TTC549 (cell line): ENCODE results near the gene HOXB5.
A peak's percentile ranks its signal among the peaks of the same experiment; 100 is the strongest.

Experiments used
- FAIRE-seq: peaks from 2 replicates; lab custom pipeline; 2012; peaks lifted over from hg19 to GRCh38; lab: Jason Lieb, UNC

Gene HOXB5

DNA sequence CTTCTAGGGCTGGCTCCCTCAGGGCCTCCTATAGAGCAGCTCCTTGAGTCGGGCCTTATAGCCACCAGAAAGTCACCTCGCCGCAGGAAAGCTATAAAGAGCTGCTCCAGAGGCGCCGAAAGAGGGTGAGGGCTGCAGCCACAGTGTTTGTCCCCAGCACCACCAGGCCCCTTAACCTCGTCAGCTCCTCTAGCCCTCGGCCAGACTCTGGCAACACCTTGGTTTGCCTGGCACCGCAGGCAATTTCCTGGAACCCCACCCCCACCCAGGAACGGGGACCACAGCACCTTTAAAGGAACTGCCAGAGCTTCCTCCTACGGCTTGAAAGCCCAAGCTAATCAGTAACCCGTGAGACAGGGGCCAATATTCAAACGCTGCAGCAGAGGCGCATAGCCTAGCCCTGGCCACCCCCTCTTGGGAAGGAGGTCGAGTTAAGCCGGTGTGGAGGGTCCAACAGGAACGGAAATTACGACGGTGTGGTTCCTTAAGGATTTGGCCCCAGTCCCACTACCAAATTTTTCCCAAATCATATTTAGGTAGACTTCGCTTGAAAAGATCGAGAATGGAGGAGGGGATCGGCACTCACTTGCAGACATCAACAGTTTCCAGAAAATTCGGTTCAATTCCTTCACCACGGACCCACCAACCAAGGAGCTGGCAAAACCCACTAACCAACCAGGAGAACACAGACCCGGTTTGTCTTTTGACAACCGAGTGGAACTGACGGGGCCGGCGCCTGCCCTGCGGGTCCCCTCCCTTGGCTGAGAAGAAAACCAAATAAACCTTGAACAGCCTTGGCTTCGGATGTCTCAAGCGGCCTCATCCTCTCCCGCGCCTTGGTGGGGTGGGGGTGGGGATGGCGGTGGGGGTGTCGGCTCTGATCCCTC lies 8.2 kb upstream of the HOXB5 start:
- FAIRE-seq, result no peak

DNA sequence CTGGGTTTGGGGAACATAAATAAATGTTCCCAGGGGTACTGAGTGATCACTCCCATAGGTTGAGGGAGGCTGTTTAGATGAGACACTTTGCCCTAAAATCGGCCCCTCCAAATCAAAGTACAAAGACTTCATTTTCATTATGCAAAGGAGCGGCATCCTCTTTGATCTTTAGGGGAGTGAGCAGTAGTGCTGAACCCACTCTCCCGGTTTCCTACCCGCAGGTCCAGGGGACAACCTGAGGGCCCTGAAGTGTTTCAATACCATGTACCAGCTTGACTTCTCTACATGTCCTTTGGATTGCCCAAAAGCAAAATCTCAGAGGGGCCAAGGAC lies 7.6 kb upstream of the HOXB5 start:
- FAIRE-seq, result no peak

DNA sequence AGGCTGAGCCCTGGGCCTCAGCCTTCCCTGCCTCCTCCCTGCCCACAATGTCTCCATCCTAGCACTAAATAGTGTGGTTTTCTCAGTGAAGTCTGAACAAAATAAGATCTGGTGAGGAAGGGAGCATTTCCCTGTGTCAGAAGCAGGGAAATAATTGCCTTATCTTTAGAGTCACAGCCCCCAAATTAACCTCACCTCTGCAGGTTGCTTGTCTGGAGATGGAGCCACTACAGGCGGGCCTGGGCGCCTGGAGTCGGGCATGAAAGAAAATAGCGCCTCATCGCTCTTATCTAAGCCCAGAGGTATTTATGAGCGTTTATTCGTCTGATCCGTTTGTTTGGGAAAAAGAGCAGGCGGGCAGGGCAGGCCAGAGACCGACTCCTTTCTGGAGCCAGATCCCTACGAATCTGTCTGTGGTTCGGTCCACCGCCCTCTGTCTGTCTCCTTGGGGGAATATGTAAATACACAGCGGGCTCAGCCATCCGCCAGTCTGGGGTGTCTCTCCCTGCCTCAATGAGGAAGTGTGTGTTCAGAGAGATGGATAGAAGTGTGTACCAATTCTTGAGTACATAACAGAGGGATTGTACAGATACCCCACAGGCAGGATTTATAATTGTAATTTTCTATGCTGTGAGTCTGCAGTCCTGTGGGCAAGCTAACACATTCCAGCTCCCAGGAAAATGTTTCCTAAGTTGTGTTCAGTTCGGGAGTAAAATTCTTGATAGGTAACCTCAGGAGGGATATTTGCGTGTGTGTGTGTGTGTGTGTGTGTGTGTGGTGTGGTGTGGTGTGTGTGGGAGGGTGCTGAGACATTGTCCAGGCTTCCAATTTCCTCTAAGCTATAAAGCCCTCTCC lies 6.9 kb upstream of the HOXB5 start:
- peak; percentile 5 for FAIRE-seq

DNA sequence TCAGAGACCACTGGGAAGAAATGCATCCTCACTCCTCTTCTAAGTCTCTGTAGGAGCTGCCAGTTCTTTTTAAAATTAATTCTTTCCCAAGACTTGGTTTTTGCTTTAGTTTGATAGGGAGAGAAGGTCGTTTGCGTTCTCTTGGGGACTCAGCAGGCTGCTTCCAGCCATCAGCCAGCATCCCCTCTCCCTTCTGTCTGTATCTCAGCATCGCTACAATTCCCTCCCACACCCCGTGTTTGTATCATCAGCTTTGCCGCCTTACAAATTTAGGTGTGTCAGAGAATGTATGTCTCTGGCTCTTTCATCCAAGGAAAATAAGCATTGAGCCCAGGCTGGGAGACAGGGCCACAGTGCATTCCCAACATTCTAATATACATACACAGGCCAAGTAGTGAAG lies 5.8 kb upstream of the HOXB5 start:
- no peak for FAIRE-seq

DNA sequence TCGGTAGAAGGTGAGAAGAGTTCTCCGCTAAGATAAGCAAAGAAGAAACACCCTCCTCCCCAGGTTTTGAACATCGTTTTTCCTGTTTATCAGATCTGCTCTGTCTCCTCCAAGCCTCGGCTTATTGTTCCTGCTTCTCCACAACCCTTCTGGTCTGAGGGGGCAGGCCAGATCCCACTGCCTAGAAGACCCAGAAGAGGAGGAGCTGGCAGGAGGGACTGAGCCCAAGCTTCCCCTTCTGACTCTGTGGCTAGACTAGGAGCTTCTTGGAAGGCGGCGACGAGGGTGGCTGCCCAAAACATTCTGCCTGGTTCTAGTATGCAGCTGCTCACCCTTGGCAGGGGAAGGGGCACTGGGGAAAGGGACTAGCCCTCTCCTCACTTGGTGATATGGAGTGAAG lies 5.2 kb upstream of the HOXB5 start:
- FAIRE-seq, result no peak

DNA sequence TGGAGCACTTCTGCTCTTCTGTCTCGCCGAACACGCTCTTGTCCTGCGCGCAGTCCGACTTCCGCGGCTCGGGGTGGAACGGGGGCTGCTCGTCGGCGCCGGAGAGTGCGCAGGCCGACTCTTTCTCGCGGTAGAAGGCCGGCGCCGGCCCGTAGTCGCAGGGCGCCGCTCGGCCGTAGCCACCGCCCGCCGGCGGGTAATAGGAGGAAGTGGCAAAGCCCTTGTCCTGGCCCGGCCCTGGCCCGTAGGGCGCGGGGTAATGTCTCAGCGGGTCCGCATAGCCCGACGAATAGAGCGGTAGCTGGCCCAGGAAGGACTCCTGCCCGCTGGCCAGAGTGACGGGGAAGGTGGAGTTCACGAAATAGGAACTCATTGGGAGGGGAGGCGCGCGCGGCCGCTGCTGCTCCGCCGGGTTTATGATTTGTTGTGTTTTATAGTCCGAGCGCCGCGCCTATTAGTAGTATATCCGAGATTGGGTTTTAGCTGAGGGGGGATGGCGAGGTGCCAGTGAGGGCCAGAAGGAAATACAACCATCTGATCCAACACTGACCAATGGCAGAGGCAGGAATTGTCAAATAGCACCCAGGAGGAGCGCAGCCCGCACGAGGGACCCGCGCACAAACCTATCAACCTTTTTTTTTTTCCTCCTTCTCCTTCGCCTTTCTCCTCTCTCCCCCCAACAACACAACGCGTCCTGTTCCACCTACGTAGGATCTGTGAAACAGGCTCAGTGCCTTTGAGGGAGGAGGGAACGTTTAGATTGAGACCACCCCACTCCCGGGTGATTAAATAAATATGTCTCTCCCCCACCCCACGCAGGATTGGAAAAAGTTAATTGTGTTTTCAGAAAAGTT lies 4.4 kb upstream of the HOXB5 start:
- no peak for FAIRE-seq

DNA sequence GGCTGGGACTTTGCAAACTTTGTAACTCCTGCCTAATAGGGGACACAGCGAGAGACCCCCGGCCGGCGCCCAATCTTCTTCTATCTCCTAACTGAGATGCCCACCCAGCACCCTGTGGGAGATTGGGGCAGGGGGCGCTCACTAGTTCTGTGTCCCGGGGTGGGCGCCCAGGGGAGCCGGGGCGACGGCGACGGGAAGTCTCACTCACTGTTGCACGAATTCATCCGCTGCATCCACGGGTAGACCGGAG lies 3.9 kb upstream of the HOXB5 start:
- FAIRE-seq, result no peak

DNA sequence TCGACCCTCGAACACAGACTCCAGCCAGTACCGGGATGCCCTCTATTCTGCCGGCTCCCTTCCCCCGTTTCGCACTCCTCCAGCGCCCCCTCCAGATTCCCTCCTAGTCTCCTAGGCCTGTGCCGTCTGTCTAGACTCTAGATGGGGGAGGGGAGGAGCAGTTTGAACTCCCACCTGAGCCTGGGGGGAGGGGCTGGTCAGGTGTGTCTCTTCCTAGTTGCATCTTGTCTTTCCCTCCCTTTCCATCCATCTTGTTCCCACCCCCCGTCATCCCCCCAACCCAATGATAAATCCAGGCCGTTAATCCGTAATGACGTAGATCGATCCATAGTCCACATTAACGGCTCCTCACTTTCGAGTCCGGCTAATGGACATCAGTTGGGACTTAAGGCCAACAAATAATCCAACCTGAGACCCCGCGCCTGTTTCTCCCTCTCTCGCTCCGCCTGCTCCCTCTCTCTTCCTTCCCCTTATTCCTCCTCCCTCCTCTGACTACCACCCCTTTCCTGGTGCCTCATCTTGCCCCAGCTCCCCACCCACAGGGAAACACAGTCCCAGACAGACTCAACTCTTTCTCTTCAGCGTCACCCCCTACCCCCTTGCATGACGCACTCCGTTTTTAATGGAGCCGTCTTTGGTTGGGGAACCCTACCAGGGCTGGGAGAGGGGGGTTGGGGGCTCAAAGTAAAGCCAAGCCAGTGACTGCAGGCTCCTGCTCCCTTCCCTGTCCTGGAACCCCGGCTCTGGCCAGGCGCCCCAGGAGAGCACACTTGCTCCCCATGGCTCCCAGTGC lies 3.4 kb upstream of the HOXB5 start:
- FAIRE-seq, result no peak

DNA sequence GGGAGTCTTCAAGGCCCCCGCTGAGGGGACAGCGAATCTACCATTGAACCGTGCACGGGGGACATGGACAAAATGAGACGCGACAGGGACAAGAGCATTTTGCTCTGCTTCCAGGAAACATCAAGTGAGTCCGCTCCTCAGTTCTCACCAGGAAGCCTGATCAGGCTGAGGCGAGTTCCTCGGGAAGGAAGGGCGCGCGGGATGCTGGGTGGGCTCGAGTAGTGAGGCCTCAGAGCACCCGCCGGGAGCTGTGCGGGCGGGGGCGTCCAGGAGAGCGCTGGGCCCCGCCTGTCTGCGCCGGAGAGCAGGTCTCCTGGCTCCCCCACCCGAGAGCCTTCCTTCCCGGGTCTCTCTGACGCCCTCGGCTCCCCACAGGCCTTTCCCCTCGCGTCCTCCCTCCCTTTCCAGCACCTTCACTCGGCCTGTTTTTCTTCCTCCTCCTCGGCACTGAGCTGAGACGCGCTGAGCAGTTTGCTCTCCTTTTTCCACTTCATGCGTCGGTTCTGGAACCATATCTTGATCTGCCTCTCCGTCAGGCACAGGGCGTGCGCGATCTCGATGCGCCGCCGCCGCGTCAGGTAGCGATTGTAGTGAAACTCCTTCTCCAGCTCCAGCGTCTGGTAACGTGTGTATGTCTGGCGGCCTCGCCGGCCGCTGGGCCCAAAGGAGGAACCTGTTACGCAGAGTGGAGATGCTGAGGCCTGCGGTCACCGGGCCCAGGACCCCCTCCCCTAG lies 2.6 kb upstream of the HOXB5 start:
- FAIRE-seq, result no peak

DNA sequence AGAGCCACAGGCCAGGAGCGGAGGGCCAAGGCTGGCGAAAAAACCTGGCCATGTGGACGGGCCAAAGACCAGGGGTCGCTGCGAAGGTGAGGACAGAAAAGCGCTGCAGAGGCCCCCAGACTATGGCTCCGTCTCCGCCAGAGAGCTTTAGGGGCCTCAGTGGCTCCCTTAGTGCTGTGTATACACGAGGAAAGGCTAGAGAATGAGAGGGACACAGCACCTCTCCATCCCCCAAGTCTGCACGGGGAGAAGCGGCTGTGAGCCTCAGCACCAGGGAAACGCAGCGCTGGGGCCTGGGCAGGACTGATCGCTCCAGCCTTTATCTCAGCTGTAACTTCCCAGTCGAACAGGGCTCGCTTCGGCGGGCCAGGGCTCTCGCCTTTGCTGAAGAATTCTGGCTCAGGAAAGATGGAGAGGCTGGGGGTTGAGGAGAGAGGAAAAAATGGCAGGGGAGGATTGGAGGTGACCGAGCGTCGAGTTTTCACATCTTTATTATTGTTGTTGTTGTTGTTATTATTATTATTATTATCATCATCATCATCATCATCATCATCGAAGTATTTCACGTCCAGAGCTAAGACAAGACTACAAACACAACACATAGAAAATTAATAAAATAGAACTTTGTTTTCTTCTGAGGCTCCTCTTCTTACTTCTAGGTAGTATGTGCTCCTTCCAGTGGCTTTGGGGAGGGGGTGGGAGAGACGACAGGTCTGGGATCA lies 1.9 kb upstream of the HOXB5 start:
- no peak for FAIRE-seq

DNA sequence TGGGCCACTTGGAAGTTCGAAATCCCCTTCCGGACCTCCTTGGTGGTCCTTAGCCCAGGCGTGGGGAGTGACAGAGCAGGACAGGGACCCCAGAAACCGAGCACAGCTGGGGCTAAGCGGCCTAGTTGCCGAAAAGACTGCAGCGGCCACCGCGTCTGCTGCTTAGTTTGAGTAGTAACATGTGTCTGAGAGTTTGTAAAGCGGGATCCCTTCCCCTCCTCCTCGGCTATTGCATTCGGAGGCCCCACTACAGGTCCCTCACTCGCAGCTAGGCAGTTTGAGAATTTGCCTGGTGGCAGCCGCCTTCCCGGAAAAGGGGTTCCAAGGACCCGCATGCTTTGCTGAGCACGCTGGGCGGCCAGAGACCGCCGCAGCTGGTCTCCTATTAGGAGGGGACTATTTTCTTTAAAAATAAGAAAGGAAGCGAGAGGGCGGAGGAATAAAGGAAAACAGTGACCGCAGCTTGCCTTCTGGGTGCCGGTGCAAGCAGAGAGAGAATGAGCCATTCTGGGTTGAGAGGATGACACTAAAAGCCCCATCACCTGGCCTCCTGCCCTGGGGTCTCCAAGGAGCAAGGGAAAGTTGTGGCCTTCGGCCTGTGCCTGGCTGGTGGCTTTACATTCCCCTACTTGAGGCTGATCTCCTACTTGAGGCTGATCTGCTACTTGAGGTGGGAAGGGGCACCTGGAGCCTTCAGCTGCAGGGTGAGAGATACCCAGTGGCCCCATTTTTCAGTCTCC lies 1.1 kb upstream of the HOXB5 start:
- no peak for FAIRE-seq

DNA sequence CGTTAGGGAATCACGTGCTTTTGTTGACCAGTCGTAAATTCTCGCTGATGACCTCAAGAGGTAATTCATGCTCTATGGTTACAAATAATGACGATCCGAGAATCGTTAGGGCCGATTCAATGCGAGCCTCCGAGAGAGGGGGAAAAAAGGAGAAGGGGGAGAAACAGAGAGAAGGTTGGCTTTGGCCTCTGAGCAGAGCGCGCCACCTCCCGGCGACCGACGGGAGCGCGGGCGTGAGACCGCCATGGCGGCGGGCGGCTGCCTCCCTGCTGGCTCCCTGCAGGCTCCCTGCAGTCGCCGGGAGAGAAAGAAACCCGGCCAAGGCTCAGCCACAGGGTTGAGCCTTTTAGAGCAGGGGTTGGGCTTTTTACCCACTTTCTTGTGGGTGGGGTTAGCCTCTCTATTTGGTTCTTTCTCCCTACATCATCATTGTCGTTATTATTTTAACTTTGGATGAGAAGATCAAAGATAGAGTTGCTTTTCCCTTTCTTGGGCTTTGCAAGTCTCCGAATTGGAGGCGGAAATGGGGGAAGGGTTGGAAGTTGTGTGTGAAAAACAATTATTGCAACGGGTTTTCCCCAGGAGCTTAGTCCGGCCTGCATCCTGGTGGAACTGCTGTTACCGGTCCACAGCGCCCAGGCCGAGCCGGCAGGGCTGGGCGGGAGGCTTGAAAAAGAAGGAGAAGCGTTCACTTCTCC lies 410 bp upstream of the HOXB5 start:
- peak; percentile 58 for FAIRE-seq

DNA sequence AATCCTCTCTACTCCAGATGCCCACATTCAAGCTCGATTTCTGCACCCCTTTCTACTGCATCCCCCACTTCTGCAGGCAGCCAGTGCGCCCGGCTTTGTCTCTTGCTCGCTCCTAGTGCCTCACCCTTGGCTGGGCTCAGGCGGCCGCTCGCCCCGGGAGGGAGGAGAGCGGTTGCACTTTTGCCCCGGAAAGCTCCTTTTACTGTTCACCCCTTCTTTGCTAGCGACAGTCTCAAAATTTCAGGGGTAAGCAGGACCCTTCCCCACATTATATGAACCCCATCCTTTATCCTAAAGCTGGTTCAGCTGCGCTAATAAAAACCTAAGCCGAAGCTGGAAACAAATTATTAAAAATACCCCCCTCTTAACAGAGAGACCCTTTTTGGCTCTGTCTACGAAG lies 1.0 kb downstream of the HOXB5 start:
- FAIRE-seq, result no peak

DNA sequence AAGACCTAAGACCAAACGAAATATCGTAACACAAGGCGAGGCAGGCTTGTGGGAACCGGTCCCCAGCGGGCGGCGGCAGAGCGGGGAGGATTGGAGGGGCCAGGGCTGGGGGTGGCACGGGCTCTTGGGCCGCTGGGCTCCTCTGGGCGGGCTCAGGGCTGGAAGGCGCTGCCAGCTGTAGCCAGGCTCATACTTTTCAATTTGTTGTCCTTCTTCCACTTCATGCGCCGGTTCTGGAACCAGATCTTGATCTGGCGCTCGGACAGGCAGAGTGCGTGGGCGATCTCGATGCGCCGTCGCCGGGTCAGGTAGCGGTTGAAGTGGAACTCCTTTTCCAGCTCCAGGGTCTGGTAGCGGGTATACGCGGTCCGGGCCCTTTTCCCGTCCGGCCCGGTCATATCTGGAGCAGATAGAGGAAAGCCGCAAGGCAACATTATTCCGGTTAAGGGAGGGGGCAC lies 1.5 kb downstream of the HOXB5 start:
- FAIRE-seq, result no peak

DNA sequence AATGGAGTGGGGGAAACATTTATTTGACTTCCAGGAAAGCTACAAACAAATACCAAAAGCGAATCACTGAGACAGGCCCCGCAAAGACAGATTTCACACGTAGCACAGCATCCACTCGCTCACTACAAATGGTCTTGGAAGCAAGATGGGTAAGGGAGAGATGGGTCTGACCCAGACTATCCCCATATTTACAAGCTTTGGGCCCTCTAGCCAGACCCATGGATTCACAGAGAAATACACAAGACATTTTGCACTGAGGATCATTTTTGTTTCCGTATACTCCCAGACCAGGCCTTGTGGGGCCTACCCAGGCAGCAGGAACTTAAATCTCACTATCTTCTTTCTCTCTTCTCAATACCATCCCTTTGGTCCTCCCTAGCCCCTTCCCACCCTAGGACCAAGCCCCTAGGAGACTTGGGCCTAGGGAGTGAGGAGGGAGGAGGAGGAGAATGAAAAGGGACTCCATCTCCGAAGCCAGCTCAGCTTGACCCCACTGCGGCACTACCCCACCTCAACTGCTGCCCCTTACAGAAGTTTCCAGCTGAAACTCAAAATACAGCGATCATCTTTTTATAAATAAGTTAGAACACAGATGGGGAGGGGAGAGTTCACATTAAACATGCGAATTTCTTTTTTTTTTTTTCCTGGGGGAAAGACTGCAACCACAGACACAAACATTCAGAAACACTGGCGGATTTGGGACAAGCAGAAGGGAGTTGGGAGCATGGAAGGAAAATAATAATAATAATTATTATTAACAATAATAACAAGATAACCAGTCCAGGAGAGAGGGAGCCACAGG lies 2.1 kb downstream of the HOXB5 start:
- FAIRE-seq, result no peak

DNA sequence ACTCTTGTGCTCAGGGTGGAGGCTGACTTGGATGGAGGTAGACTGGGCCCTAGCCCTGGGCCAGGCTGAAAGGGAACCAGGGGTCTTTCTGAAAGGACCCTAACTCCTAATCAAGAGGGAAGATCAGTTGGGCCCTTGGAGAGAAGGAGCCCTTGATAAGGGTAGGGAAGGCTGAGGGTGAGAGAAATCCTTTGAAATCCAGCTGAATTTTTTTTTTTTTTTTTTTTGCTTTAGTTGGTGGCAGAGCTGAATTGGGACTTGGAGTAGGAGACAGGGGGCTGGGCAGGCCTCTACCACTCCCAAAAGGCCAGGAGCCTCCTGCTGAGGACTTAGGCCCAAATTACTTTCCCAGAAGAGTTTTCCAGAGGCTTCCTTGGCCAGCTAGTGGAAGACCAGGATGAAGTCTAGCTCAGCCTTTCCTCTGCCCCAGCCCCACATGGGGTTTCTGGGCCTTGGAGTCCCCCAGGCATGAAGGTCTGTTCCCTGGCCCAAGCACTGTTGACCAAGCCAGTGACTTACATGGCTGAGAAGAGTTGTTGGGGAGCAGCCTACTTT lies 2.9 kb downstream of the HOXB5 start:
- FAIRE-seq, result no peak

DNA sequence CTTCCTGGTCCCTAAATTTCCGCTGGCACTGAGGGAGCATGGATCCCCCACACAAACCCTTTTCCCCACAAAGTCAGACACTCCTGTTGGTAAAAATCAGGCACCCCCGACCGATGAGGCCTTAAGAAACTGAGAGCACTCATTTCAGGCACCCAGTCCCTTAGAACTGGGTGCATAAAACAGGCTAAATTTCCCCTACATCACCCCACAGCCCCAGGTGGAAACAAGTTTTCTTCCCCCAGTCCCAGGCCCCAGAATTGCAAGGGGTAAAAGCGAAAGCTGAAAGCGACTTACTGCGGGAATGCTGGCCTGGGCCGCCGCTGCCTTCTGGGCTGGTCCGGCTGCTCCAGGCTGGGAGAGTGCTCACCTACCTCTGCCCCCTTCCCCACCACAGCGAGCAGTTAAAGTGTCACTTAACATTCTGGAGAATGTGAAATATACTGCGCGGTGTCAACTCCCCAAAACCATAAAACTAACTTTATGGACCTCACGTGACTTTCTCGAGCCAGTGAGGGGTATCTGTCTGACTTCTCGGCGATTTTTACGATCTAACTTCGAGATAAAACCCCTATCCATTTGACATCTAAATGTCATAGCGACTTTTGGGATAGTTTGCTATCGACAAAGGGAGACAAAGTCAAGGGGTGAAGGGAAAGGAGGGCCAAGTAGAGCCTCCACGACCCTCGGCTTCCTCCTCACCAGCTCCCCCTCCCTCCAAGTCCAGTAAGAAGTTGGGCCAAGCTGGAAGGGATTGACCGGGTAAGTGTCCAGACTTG lies 3.6 kb downstream of the HOXB5 start, which contains the start of gene HOXB3:
Gene HOXB3 (minus strand): TSS at position 411 of the 776 bp plus-strand sequence. CDS start 37,767 bp downstream, outside the sequence.
- FAIRE-seq, result peak; percentile 65
